H1 (cell line): ENCODE data around the gene GABPB1. TPM values are rescaled to one million over a fixed set of nuclear protein-coding genes. Genes with fewer than 3 reads are reported as not detected.

Experiments used
- CTCF ChIA-PET: fragments of 300-600 bp; sonication (Branson Sonifier 250); formaldehyde crosslinking; loops from one replicate; lab custom pipeline; 2021; ENCODE audit not compliant: partially characterized antibody; lab: Charles Lee
- POLR2A ChIA-PET: fragments of 300-600 bp; sonication (Branson Sonifier 250); formaldehyde crosslinking; loops from one replicate; lab custom pipeline; 2021; ENCODE audit warnings: inconsistent platforms; ENCODE audit not compliant: partially characterized antibody; lab: Charles Lee
- DNase-seq, 2 experiments: peaks; one replicate each; pipeline versions ENCODE4 v3.0.0 to v3.0.0-alpha.2; 2010 to 2022; ENCODE audit warnings: low spot score in 2 of 2, low read depth in 1 of 2, mixed read lengths in 1 of 2
- FAIRE-seq: peaks from 2 replicates; lab custom pipeline; 2011; peaks lifted over from hg19 to GRCh38; lab: Jason Lieb, UNC
- H2AFZ ChIP-seq: 2 replicates; pipeline ENCODE4 v1.8.1; 2012; ENCODE audit warnings: low read length, inconsistent platforms
- H2AK5ac ChIP-seq: 2 replicates; pipeline ENCODE4 v1.6.1; 2013; ENCODE audit warnings: low read depth, low read length
- H2BK120ac ChIP-seq: replicated peaks from 2 replicates; pipeline ENCODE3; 2013; ENCODE audit warnings: low read depth, low read length, inconsistent platforms
- H2BK12ac ChIP-seq: 2 replicates; pipeline ENCODE4 v1.6.1; 2013; ENCODE audit warnings: low read depth, low read length
- H2BK15ac ChIP-seq: 2 replicates; pipeline ENCODE4 v1.6.1; 2013; ENCODE audit warnings: low read length
- H2BK20ac ChIP-seq: 2 replicates; pipeline ENCODE4 v1.6.1; 2013; ENCODE audit warnings: low read length
- H2BK5ac ChIP-seq: 2 replicates; pipeline ENCODE4 v1.6.1; 2013; ENCODE audit warnings: low read depth, low read length
- H3K14ac ChIP-seq: 2 replicates; pipeline ENCODE4 v1.6.1; 2013; ENCODE audit warnings: inconsistent platforms; ENCODE audit not compliant: insufficient read length
- H3K18ac ChIP-seq: 2 replicates; pipeline ENCODE4 v1.6.1; 2013; ENCODE audit warnings: low read length; ENCODE audit errors: extremely low read depth
- H3K23ac ChIP-seq: 2 replicates; pipeline ENCODE4 v1.6.1; 2013; ENCODE audit warnings: inconsistent platforms; ENCODE audit not compliant: insufficient read length
- H3K23me2 ChIP-seq: 2 replicates; pipeline ENCODE4 v1.6.1; 2013; ENCODE audit warnings: low read depth, low read length
- H3K27ac ChIP-seq: 2 replicates; pipeline ENCODE4 v1.6.1; 2011; ENCODE audit warnings: low read depth, low read length, inconsistent platforms
- H3K27me3 ChIP-seq, 4 experiments: replicated peaks in 1 of 4; 1 replicate in 1 of 4; 2 replicates in 3 of 4; pipeline versions ENCODE4 v1.6.1 to v1.8.1; 2011 to 2013; ENCODE audit warnings: low read length in 3 of 4, mild to moderate bottlenecking in 3 of 4, inconsistent platforms in 2 of 4, mixed read lengths in 2 of 4, moderate library complexity in 1 of 4; ENCODE audit not compliant: control insufficient read depth in 3 of 4, insufficient read depth in 3 of 4; ENCODE audit errors: extremely low read depth in 1 of 4
- H3K36me3 ChIP-seq, 4 experiments: 2 replicates each; pipeline versions ENCODE4 v1.6.1 to v1.8.1; 2011 to 2013; ENCODE audit warnings: mild to moderate bottlenecking in 4 of 4, low read length in 3 of 4, moderate library complexity in 2 of 4, control low read depth in 1 of 4, inconsistent platforms in 1 of 4; ENCODE audit not compliant: insufficient read depth in 4 of 4, control insufficient read depth in 2 of 4
- H3K4ac ChIP-seq: replicated peaks from 2 replicates; pipeline ENCODE3; 2013; ENCODE audit warnings: low read length, low read depth, mixed read lengths, inconsistent platforms; ENCODE audit not compliant: insufficient read length
- H3K4me1 ChIP-seq, 4 experiments: replicated peaks in 1 of 4; 1 replicate in 1 of 4; 2 replicates in 3 of 4; pipeline versions ENCODE4 v1.6.1 to v1.8.1; 2011 to 2013; ENCODE audit warnings: low read length in 3 of 4, inconsistent platforms in 2 of 4, mixed read lengths in 1 of 4; ENCODE audit not compliant: insufficient read depth in 4 of 4, control insufficient read depth in 3 of 4
- H3K4me2 ChIP-seq, 2 experiments: 2 replicates each; pipeline versions ENCODE4 v1.6.1 to v1.8.1; 2011 to 2013; ENCODE audit warnings: low read depth in 2 of 2, low read length in 2 of 2, control low read depth in 1 of 2, inconsistent platforms in 1 of 2, mild to moderate bottlenecking in 1 of 2; ENCODE audit not compliant: insufficient read depth in 1 of 2
- H3K4me3 ChIP-seq, 4 experiments: fragments of 200-600, 300-600 bp in 1 of 4; sonication (generic), shearing (Covaris generic), sonication (Bioruptor Twin) in 1 of 4; 2 replicates each; pipeline versions ENCODE4 v1.5.1 to v1.8.1; 2011 to 2016; ENCODE audit warnings: low read length in 4 of 4, low read depth in 3 of 4, control low read depth in 2 of 4, inconsistent platforms in 2 of 4, mild to moderate bottlenecking in 2 of 4, mixed read lengths in 1 of 4, moderate library complexity in 1 of 4; ENCODE audit not compliant: insufficient read depth in 2 of 4; ENCODE audit errors: extremely low read depth in 1 of 4
- H3K56ac ChIP-seq: replicated peaks from 2 replicates; pipeline ENCODE3; 2013; ENCODE audit warnings: low read depth, mild to moderate bottlenecking, mixed read lengths, low read length, inconsistent platforms; ENCODE audit not compliant: insufficient read length
- H3K79me1 ChIP-seq: 2 replicates; pipeline ENCODE4 v1.6.1; 2013; ENCODE audit warnings: low read depth, low read length, control low read depth
- H3K79me2 ChIP-seq, 2 experiments: 2 replicates each; pipeline versions ENCODE4 v1.6.1 to v1.8.1; 2012 to 2013; ENCODE audit warnings: low read length in 2 of 2, mild to moderate bottlenecking in 2 of 2, inconsistent platforms in 1 of 2; ENCODE audit not compliant: insufficient read depth in 2 of 2, control insufficient read depth in 1 of 2
- H3K9ac ChIP-seq, 4 experiments: replicated peaks in 1 of 4; 1 replicate in 1 of 4; 2 replicates in 3 of 4; pipeline versions ENCODE4 v1.6.1 to v1.8.1; 2011 to 2013; ENCODE audit warnings: low read depth in 3 of 4, low read length in 3 of 4, control low read depth in 2 of 4, mild to moderate bottlenecking in 2 of 4, moderate library complexity in 2 of 4, inconsistent platforms in 1 of 4; ENCODE audit errors: extremely low read depth in 1 of 4
- H3K9me3 ChIP-seq, 2 experiments: 2 replicates each; pipeline versions ENCODE4 v1.6.1 to v1.8.1; 2012 to 2013; ENCODE audit warnings: mild to moderate bottlenecking in 2 of 2, moderate library complexity in 2 of 2, control low read depth in 1 of 2, inconsistent platforms in 1 of 2, low read depth in 1 of 2, low read length in 1 of 2, mixed read lengths in 1 of 2; ENCODE audit not compliant: insufficient read depth in 2 of 2
- H4K20me1 ChIP-seq, 2 experiments: replicated peaks in 1 of 2; 2 replicates each; pipeline versions ENCODE3 to v1.8.1; 2011 to 2013; ENCODE audit warnings: inconsistent platforms in 2 of 2, low read length in 2 of 2, mild to moderate bottlenecking in 1 of 2; ENCODE audit not compliant: insufficient read depth in 2 of 2, control insufficient read depth in 1 of 2
- H4K5ac ChIP-seq: 2 replicates; pipeline ENCODE4 v1.6.1; 2013; ENCODE audit warnings: low read length, low read depth, mixed read lengths, inconsistent platforms; ENCODE audit not compliant: insufficient read length
- H4K8ac ChIP-seq: 2 replicates; pipeline ENCODE4 v1.8.0; 2013; ENCODE audit warnings: mild to moderate bottlenecking, moderate library complexity, low read length, inconsistent platforms; ENCODE audit not compliant: insufficient read depth; ENCODE audit errors: extremely low read depth
- H4K91ac ChIP-seq: replicated peaks from 2 replicates; pipeline ENCODE3; 2013; ENCODE audit warnings: low read length, mixed read lengths, inconsistent platforms; ENCODE audit not compliant: insufficient read length
- CTBP2 ChIP-seq: IDR thresholded peaks from 2 replicates; pipeline ENCODE4 v1.7.0; 2011; ENCODE audit warnings: borderline replicate concordance, mild to moderate bottlenecking, moderate library complexity, mixed read lengths, low read length; ENCODE audit not compliant: insufficient read depth, insufficient read length
- GTF2F1 ChIP-seq: IDR thresholded peaks from 2 replicates; pipeline ENCODE4 v1.6.1; 2012; ENCODE audit warnings: low read depth, low read length, improper control_type of control experiment, borderline replicate concordance
- POLR2AphosphoS5 ChIP-seq: IDR thresholded peaks from 2 replicates; pipeline ENCODE4 v1.6.1; 2011; ENCODE audit warnings: low read depth, low read length
- YY1 ChIP-seq: IDR thresholded peaks from 2 replicates; pipeline ENCODE4 v1.6.1; 2011; ENCODE audit warnings: low read depth, mild to moderate bottlenecking, low read length
- WGBS, 2 experiments: shearing (Covaris generic) in 1 of 2; methylation state at CpG; one replicate each; pipeline versions ENCODE4 v1.1.6 to v1.1.7; 2013 to 2015; ENCODE audit warnings: low lambda C conversion rate in 2 of 2, mixed read lengths in 2 of 2, inconsistent platforms in 1 of 2, low coverage in 1 of 2, missing lambda C conversion rate in 1 of 2; ENCODE audit not compliant: insufficient replicate concordance in 2 of 2, insufficient coverage in 1 of 2, insufficient read length in 1 of 2; ENCODE audit errors: extremely low coverage in 1 of 2, missing lambda C conversion rate in 1 of 2; 5-methylcytosine and 5-hydroxymethylcytosine counted together
- polyA plus RNA-seq, 7 experiments: library from polyadenylated mRNA; depleted of rRNA in 3 of 7; stranded (reverse) in 5 of 7; unstranded in 2 of 7; fragments of >200 nt in 5 of 7; fragments of 200-250 nt in 2 of 7; gene quantifications; 1 replicate in 5 of 7; 2 replicates in 1 of 7; 4 replicates in 1 of 7; pipeline versions ENCODE4 v1.2.1 to v1.2.3, GENCODE V29; 2011 to 2013; ENCODE audit warnings: missing spikeins in 2 of 7, mixed read lengths in 2 of 7
- total RNA-seq: library from RNA; stranded (reverse); fragmentation: NEBNext Ultra II Directional; extraction: Animal tissue kit (Norgen Biotek cat#: 25700); gene quantifications from 2 replicates; pipeline ENCODE4 v1.2.1, GENCODE V29; 2021

GABPB1 gene
- total and polyA plus RNA-seq, 2 of the 8 experiments (the other 6 are each of a cell fraction or from before 2014, with no cell fraction given): 24.5 to 32.3 TPM

GRCh38 chr15:50262533-50262932, 92.5 kb downstream of the GABPB1 start:
- H3K9ac ChIP-seq: no peak overlapping the region
- H2AFZ ChIP-seq: no peak overlapping the region
- no peak overlapping the region for H2BK15ac ChIP-seq
- H4K91ac ChIP-seq: no peak overlapping the region
- H2AK5ac ChIP-seq: no peak overlapping the region
- H2BK12ac ChIP-seq: 0 out of 2 replicates have a peak overlapping the region, but pooled peaks have one; percentile 17
- H3K27ac ChIP-seq: no peak overlapping the region
- POLR2A ChIA-PET: no interaction called here
- FAIRE-seq: no peak
- no peak overlapping the region for H3K56ac ChIP-seq
- H2BK120ac ChIP-seq: no peak overlapping the region
- no peaks in the 10 kb centered on the region for H3K23me2 ChIP-seq
- no peaks in the 10 kb centered on the region for H4K20me1 ChIP-seq
- H3K18ac ChIP-seq: no peak overlapping the region
- H2BK5ac ChIP-seq: no peak overlapping the region
- H3K14ac ChIP-seq: no peak overlapping the region
- no peak for TF ChIP-seq GTF2F1
- no peak for TF ChIP-seq POLR2AphosphoS5
- no peak for TF ChIP-seq YY1
- TF ChIP-seq CTBP2: no peak
- H3K36me3 ChIP-seq: no peaks in the 10 kb centered on the region
- no peak for DNase-seq
- H3K4me2 ChIP-seq: no peak overlapping the region
- WGBS, 2 experiments: 88% methylated on average over 4 of the region's 4 CpGs; no CpG with 5 or more reads in 1 of the 2 experiments
- H3K4me3 ChIP-seq: no peak overlapping the region
- no peaks in the 10 kb centered on the region for H3K9me3 ChIP-seq
- no peak overlapping the region for H3K23ac ChIP-seq
- H3K79me1 ChIP-seq: no peaks in the 10 kb centered on the region
- no peaks in the 10 kb centered on the region for H3K27me3 ChIP-seq
- H3K4me1 ChIP-seq: peaks cover 0 to 4% (median 1%) of the 10 kb centered on the region in 4 experiments; a peak in 3 of 7 replicates
- no peak overlapping the region for H2BK20ac ChIP-seq
- CTCF ChIA-PET: interaction anchor here (1.0 to 1.6 kb wide), 8 partner anchors 12 to 114 kb away, joined by 3 to 7 read pairs (median 4); no protein-coding TSS in a partner anchor
- H3K4ac ChIP-seq: no peak overlapping the region
- H3K79me2 ChIP-seq: no peaks in the 10 kb centered on the region
- H4K5ac ChIP-seq: no peak overlapping the region
- H4K8ac ChIP-seq: 0 out of 2 replicates have a peak overlapping the region, but pooled peaks have one; percentile 31
